ENCODE measurements around the gene FSTL5. TPM values are rescaled to one million over a fixed set of nuclear protein-coding genes. Genes with fewer than 3 reads are reported as not detected.

FSTL5 gene
- polyA plus RNA-seq, 3 donors = not detected

DNA sequence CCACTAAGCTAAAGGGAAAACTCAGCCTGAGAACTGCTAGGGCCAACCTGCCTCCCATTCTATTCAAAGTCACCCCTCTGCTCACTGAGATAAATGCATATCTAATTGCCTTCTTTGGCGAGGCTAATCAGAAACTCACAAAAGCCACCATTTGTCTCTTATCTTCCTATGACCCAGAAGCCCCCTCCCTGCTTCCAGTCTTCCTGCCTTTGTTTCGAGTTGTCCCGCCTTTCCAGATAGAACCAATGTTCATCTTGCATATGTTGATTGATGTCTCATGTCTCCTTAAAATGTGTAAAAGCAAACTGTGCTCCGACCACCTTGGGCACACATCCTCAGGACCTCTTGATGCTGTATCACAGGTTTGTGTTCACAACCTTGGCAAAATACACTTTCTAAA lies 459.8 kb downstream of the FSTL5 start:
- WGBS (ENCODE audit: insufficient coverage) = 87% methylated on average over 2 of the region's 4 CpGs
- H3K36me3 Mint-ChIP-seq = no peaks in the 10 kb centered on the region
- H3K4me1 ChIP-seq (ENCODE audit: control insufficient read depth in 1 of 2, insufficient read depth in 2 of 2, low read length in 2 of 2) = no peaks in the 10 kb centered on the region
- no peak for DNase-seq
- no peaks in the 10 kb centered on the region for H4K20me1 ChIP-seq (ENCODE audit: insufficient read depth, low read length)
- H3K9me3 ChIP-seq (replicated peaks in 1 of 2; ENCODE audit: control insufficient read depth in 1 of 2, insufficient read depth in 1 of 2, low read length in 2 of 2) = no peaks in the 10 kb centered on the region
- no peak overlapping the region for H3K4me2 ChIP-seq (replicated peaks; ENCODE audit: extremely low read depth, low read length, poor library complexity, severe bottlenecking)
- H3K9ac ChIP-seq (ENCODE audit: insufficient read depth, low read length, poor library complexity, severe bottlenecking) = no peak overlapping the region
- H3K4me1 Mint-ChIP-seq = no peaks in the 10 kb centered on the region
- H3K27me3 ChIP-seq (ENCODE audit: control insufficient read depth in 2 of 2, insufficient read depth in 2 of 2, low read length in 2 of 2) = no peaks in the 10 kb centered on the region
- no peak overlapping the region for H3K27ac ChIP-seq (ENCODE audit: low read depth in 1 of 2, low read length in 2 of 2)
- peaks cover 0 to 1% (median 0%) of the 10 kb centered on the region in 7 donors for H3K9me3 Mint-ChIP-seq
- no peaks in the 10 kb centered on the region for H3K79me2 ChIP-seq (ENCODE audit: insufficient read depth, low read length)
- no peaks in the 10 kb centered on the region for H3K36me3 ChIP-seq (replicated peaks in 1 of 2; ENCODE audit: control insufficient read depth in 1 of 2, insufficient read depth in 2 of 2, low read length in 2 of 2)
- no peaks in the 10 kb centered on the region for H3K27me3 Mint-ChIP-seq (ENCODE audit: low read depth in 3 of 3)
- H3K27ac Mint-ChIP-seq = no peak overlapping the region
- H2AFZ ChIP-seq (ENCODE audit: insufficient read depth, low read depth, low read length, poor library complexity, severe bottlenecking) = no peak overlapping the region
- no peak for TF ChIP-seq CTCF (IDR thresholded peaks at IDR 0.05)
- H3K4me3 Mint-ChIP-seq = no peak overlapping the region
- no peak overlapping the region for H3K4me3 ChIP-seq (replicated peaks in 1 of 3; ENCODE audit: low read depth in 2 of 3, low read length in 3 of 3)
- intact Hi-C loops (cut with micrococcal nuclease) = no loop called here

DNA sequence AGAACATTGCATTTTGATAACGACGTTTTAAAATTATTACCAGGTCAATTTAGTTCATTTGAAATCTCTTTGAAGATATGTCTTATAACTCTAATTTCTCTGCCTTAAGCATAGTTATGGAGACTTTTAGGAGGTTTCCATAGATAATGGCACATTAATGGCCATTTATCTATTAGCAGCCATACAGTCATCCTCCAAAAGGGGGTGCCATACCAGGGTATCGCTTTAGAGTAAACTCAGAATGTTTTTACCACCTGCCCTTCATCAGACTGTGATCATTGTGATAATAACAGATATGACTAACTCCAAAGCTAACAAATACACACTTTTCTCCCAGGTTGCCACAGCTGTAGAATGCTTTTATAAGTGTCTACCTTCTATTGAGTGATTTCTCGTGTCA lies 461.5 kb downstream of the FSTL5 start:
- Histone ChIP-seq H3K27ac (ENCODE audit: low read depth in 1 of 2, low read length in 2 of 2) (no peak overlapping the region), H3K4me2 (replicated peaks; ENCODE audit: extremely low read depth, low read length, poor library complexity, severe bottlenecking) (no peak overlapping the region), H3K36me3 (replicated peaks in 1 of 2; ENCODE audit: control insufficient read depth in 1 of 2, insufficient read depth in 2 of 2, low read length in 2 of 2) (no peaks in the 10 kb centered on the region), H4K20me1 (ENCODE audit: insufficient read depth, low read length) (no peaks in the 10 kb centered on the region), H3K9ac (ENCODE audit: insufficient read depth, low read length, poor library complexity, severe bottlenecking) (no peak overlapping the region), H2AFZ (ENCODE audit: insufficient read depth, low read depth, low read length, poor library complexity, severe bottlenecking) (no peak overlapping the region), H3K4me3 (replicated peaks in 1 of 3; ENCODE audit: low read depth in 2 of 3, low read length in 3 of 3) (no peak overlapping the region), H3K27me3 (ENCODE audit: control insufficient read depth in 2 of 2, insufficient read depth in 2 of 2, low read length in 2 of 2) (no peaks in the 10 kb centered on the region), H3K79me2 (ENCODE audit: insufficient read depth, low read length) (no peaks in the 10 kb centered on the region), H3K4me1 (ENCODE audit: control insufficient read depth in 1 of 2, insufficient read depth in 2 of 2, low read length in 2 of 2) (no peaks in the 10 kb centered on the region), H3K9me3 (replicated peaks in 1 of 2; ENCODE audit: control insufficient read depth in 1 of 2, insufficient read depth in 1 of 2, low read length in 2 of 2) (no peaks in the 10 kb centered on the region)
- DNase-seq = no peak
- no peak for TF ChIP-seq CTCF (IDR thresholded peaks at IDR 0.05)
- H3K27me3 Mint-ChIP-seq (ENCODE audit: low read depth in 3 of 3) = peaks cover 0 to 2% (median 2%) of the 10 kb centered on the region in 3 donors
- H3K4me3 Mint-ChIP-seq = no peak overlapping the region
- peaks cover 0 to 2% (median 0%) of the 10 kb centered on the region in 7 donors for H3K9me3 Mint-ChIP-seq
- no peak overlapping the region for H3K27ac Mint-ChIP-seq
- intact Hi-C loops (cut with micrococcal nuclease) = no loop called here
- no peaks in the 10 kb centered on the region for H3K36me3 Mint-ChIP-seq
- WGBS (ENCODE audit: insufficient coverage) = 100% methylated on average over 1 of the region's 4 CpGs
- H3K4me1 Mint-ChIP-seq = no peaks in the 10 kb centered on the region
